Peyer's patch (tissue), 4 donors: ENCODE data around the gene HJV.
"Not testable (repeated sequence)": the region's sequence is repeated elsewhere in the genome, so short reads cannot be mapped to it uniquely, and the experiment has no call there.

Source experiments
- CTCF ChIP-seq, 6 experiments: fragments of 450-650 bp in 4 of 6; fragments of 200-600 bp in 2 of 6; sonication (generic) in 1 of 6; IDR thresholded peaks; one replicate each; pipeline ENCODE4 v1.5.1; 2017 to 2019; ENCODE audit warnings: antibody characterized with exemption in 6 of 6, mild to moderate bottlenecking in 3 of 6, moderate library complexity in 1 of 6
- POLR2A ChIP-seq, 2 donors: fragments of 450-650 bp; IDR thresholded peaks; one replicate each; pipeline ENCODE4 v1.5.1; 2017; ENCODE audit warnings: antibody characterized with exemption in 2 of 2, mild to moderate bottlenecking in 2 of 2, moderate library complexity in 2 of 2

DNA sequence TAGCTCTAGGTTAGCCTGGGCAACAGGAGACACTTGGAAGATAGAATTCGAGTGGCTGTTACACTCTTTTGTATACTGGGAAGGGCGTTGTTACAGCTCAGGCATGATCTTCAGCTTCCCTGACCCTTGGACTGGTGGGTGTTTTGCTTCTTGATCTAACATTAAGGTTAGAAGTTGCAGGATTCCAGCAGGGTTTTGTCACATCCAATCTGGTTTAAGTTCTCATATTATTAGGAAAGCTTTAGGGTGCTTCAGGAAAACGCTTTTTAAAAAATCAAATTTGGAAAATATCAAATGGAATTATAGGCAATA lies 29.1 kb upstream of the HJV start:
- TF ChIP-seq CTCF, POLR2A (IDR thresholded peaks at IDR 0.05): not testable (repeated sequence)
